ENCODE results near the gene TTYH1. TPM values are rescaled to one million over a fixed set of nuclear protein-coding genes. Genes with fewer than 3 reads are reported as not detected.

Gene TTYH1
- total RNA-seq, 2 experiments from 2014 or later, result not detected

- peak; percentile 90 for ATAC-seq (ENCODE audit: poor library complexity)
- POLR2A ChIA-PET, result interaction anchor here (0.7 to 2.4 kb wide), 26 partner anchors 9 to 1206 kb away, joined by 3 to 72 read pairs (median 5); partner anchors contain the start of genes CDC42EP5, CNOT3, KMT5C and LENG1
- H3K9me3 ChIP-seq (ENCODE audit: control insufficient read depth in 1 of 2, insufficient read depth in 1 of 2, low read length in 2 of 2), result no peaks in the 10 kb centered on the region
- Mint-ChIP-seq H3K27ac (peak within 1 kb of the TSS; percentile 98), H3K27me3 (no peaks in the 10 kb centered on the region), H3K36me3 (ENCODE audit: low read depth) (peaks cover 66% of the 10 kb centered on the region), H3K9me3 (no peaks in the 10 kb centered on the region), H3K4me1 (ENCODE audit: low read depth) (peaks cover 56% of the 10 kb centered on the region), H3K4me3 (peak within 1 kb of the TSS; percentile 92)
- H3K27ac ChIP-seq (ENCODE audit: low read depth in 1 of 2, low read length in 2 of 2), result peak within 1 kb of the TSS; percentile 91 to 98
- H3K4me1 ChIP-seq (ENCODE audit: insufficient read depth, low read length), result peaks cover 48% of the 10 kb centered on the region
- H3K36me3 ChIP-seq (ENCODE audit: insufficient read depth, low read length), result peaks cover 53% of the 10 kb centered on the region
- DNase-seq, result peak; percentile 93 to 100 (median 97)
- intact Hi-C loops (cut with DNase I, micrococcal nuclease), result loop anchor here (1.0 to 2.0 kb wide), 3 partner anchors 14 to 259 kb away; partner anchors contain the start of gene LENG9 (in 2 of the 2)
- H3K4me3 ChIP-seq (ENCODE audit: low read length), result peak within 1 kb of the TSS; percentile 98
- H3K27me3 ChIP-seq (ENCODE audit: control insufficient read depth in 1 of 2, insufficient read depth in 2 of 2, low read length in 2 of 2), result no peaks in the 10 kb centered on the region
- CTCF ChIA-PET, result no interaction called here
- TF ChIP-seq CTCF (IDR thresholded peaks at IDR 0.05), result no peak
Measured at GRCh38 chr19:54448774-54449700, 33.8 kb downstream of the TTYH1 start, which contains the start of gene LENG8. LENG8 (plus strand) TSS chr19:54449199; CDS start chr19:54451345, 2,146 bp downstream.

- POLR2A ChIA-PET, result interaction anchor here (0.6 to 2.4 kb wide), 5 partner anchors 10 to 335 kb away, joined by 3 to 72 read pairs (median 12); partner anchors contain the start of genes LENG1, LENG9, PRPF31 and TFPT
- peaks cover 58% of the 10 kb centered on the region for H3K36me3 ChIP-seq (ENCODE audit: insufficient read depth, low read length)
- ATAC-seq (ENCODE audit: poor library complexity) (no peak), DNase-seq (no peak)
- Mint-ChIP-seq H3K27me3 (no peaks in the 10 kb centered on the region), H3K27ac (peak overlapping the region; percentile 98), H3K4me1 (ENCODE audit: low read depth) (peaks cover 56% of the 10 kb centered on the region), H3K36me3 (ENCODE audit: low read depth) (peaks cover 71% of the 10 kb centered on the region), H3K4me3 (peak overlapping the region; percentile 92), H3K9me3 (no peaks in the 10 kb centered on the region)
- peak overlapping the region; percentile 98 for H3K4me3 ChIP-seq (ENCODE audit: low read length)
- peaks cover 48% of the 10 kb centered on the region for H3K4me1 ChIP-seq (ENCODE audit: insufficient read depth, low read length)
- CTCF ChIA-PET, result no interaction called here
- intact Hi-C loops (cut with DNase I, micrococcal nuclease), result loop anchor here (1.0 to 2.0 kb wide), 3 partner anchors 14 to 259 kb away; partner anchors contain the start of gene LENG9 (in 2 of the 2)
- no peak for TF ChIP-seq CTCF (IDR thresholded peaks at IDR 0.05)
- no peaks in the 10 kb centered on the region for H3K27me3 ChIP-seq (ENCODE audit: control insufficient read depth in 1 of 2, insufficient read depth in 2 of 2, low read length in 2 of 2)
- peak overlapping the region; percentile 91 to 98 for H3K27ac ChIP-seq (ENCODE audit: low read depth in 1 of 2, low read length in 2 of 2)
- H3K9me3 ChIP-seq (ENCODE audit: control insufficient read depth in 1 of 2, insufficient read depth in 1 of 2, low read length in 2 of 2), result no peaks in the 10 kb centered on the region
Measured at GRCh38 chr19:54449701-54450069, 34.4 kb downstream of the TTYH1 start.

GRCh38 chr19:54451331-54451871, 36.1 kb downstream of the TTYH1 start:
- Histone ChIP-seq H3K27ac (ENCODE audit: low read depth in 1 of 2, low read length in 2 of 2) (peak overlapping the region in 1 of 2 donors; percentile 40), H3K9me3 (ENCODE audit: control insufficient read depth in 1 of 2, insufficient read depth in 1 of 2, low read length in 2 of 2) (no peaks in the 10 kb centered on the region), H3K27me3 (ENCODE audit: control insufficient read depth in 1 of 2, insufficient read depth in 2 of 2, low read length in 2 of 2) (no peaks in the 10 kb centered on the region), H3K4me3 (ENCODE audit: low read length) (no peak overlapping the region), H3K36me3 (ENCODE audit: insufficient read depth, low read length) (peaks cover 65% of the 10 kb centered on the region), H3K4me1 (ENCODE audit: insufficient read depth, low read length) (peaks cover 48% of the 10 kb centered on the region)
- Mint-ChIP-seq H3K9me3 (no peaks in the 10 kb centered on the region), H3K27me3 (no peaks in the 10 kb centered on the region), H3K27ac (peak overlapping the region; percentile 98), H3K36me3 (ENCODE audit: low read depth) (peaks cover 85% of the 10 kb centered on the region), H3K4me1 (ENCODE audit: low read depth) (peaks cover 56% of the 10 kb centered on the region), H3K4me3 (peak overlapping the region; percentile 92)
- peak in 2 of 14 experiments; percentile 39 to 45 for DNase-seq
- POLR2A ChIA-PET, result interaction anchor here (1.5 to 2.5 kb wide), 2 partner anchors 9 to 11 kb away, joined by 5 to 11 read pairs; partner anchors contain the start of gene LENG9
- intact Hi-C loops (cut with DNase I, micrococcal nuclease), result no loop called here
- ATAC-seq (ENCODE audit: poor library complexity), result no peak
- no peak for TF ChIP-seq CTCF (IDR thresholded peaks at IDR 0.05)
- CTCF ChIA-PET, result interaction anchor here (1.4 kb wide), 1 partner anchor 12 kb away, joined by 3 read pairs; the partner anchor contains the start of gene LENG9
